Measurements from ENCODE around the gene CD19.

CD19 gene

DNA sequence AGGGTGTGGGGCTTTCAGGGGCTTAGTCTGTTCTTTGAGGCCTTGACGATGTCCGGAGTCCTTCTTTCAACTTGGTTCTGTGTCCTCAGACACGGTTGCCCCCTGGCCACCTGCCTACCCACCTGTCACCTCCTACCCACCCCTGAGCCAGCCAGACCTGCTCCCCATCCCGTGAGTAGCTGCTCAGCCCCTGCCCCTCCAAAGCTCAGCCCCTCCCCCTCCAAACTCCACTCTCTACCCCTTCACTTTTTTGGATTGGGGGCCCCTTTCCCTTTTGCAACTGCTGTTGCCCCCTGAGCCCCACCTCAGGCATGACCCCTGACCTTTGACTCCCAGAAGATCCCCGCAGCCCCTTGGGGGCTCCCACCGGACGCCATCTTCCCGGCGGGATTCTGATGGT lies 54.3 kb downstream of the CD19 start:
- TF ChIP-seq, protein P1, sequence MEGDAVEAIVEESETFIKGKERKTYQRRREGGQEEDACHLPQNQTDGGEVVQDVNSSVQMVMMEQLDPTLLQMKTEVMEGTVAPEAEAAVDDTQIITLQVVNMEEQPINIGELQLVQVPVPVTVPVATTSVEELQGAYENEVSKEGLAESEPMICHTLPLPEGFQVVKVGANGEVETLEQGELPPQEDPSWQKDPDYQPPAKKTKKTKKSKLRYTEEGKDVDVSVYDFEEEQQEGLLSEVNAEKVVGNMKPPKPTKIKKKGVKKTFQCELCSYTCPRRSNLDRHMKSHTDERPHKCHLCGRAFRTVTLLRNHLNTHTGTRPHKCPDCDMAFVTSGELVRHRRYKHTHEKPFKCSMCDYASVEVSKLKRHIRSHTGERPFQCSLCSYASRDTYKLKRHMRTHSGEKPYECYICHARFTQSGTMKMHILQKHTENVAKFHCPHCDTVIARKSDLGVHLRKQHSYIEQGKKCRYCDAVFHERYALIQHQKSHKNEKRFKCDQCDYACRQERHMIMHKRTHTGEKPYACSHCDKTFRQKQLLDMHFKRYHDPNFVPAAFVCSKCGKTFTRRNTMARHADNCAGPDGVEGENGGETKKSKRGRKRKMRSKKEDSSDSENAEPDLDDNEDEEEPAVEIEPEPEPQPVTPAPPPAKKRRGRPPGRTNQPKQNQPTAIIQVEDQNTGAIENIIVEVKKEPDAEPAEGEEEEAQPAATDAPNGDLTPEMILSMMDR (IDR thresholded peaks at IDR 0.05; ENCODE audit: insufficient read depth, low read depth, low read length, missing control alignments): no peak
- H3K4me3 ChIP-seq (ENCODE audit: low read length): no peak overlapping the region
- DNase-seq (ENCODE audit: low read depth): no peak

DNA sequence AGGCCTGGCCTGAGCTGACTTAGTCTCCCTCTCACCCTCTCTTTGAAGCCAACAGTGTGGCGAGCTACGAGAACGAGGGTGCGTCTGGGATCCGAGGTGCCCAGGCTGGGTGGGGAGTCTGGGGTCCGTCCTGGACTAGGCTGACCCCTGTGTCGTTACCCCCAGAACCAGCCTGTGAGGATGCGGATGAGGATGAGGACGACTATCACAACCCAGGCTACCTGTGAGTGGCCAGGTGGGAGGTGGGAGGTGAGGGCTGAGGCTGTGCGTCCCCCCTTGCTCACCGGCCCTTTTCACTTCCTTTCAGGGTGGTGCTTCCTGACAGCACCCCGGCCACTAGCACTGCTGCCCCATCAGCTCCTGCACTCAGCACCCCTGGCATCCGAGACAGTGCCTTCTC lies 54.7 kb downstream of the CD19 start:
- H3K4me3 ChIP-seq (ENCODE audit: low read length): no peak overlapping the region
- TF ChIP-seq, protein P1 (IDR thresholded peaks at IDR 0.05; ENCODE audit: insufficient read depth, low read depth, low read length, missing control alignments): no peak
- no peak for DNase-seq (ENCODE audit: low read depth)

DNA sequence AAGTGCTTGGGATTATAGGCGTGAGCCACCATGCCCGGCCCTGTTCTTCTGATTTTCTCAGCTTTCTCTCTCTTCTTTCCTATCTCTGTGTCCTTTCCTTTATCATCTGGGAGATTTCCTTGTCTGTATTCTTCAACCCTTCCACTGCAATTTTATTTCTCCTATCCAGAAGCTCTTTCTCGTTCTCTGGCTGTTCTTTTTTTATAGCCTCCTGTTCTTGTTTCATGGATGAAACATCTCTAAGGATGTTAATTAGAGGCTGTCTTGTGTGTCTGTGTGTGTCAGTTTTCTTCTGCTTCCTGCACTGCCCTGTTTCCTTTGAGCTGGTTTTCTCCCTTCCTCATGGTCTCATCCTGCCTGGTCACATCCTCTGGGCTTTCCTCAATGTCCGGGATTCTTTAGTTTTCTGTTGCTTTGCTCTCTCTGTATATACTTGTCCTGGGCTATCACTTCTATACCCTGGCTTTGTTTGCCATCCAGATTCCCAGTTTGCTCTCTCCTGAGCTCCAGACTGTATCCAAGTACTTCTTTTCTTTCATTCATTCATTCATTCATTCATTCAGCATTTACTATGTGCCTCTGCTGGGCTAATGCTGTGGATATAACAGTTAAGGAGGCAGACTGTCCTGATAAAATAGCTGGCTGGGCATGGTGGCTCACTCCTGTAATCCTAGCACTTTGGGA lies 55.5 kb downstream of the CD19 start:
- TF ChIP-seq, protein P1 (IDR thresholded peaks at IDR 0.05; ENCODE audit: insufficient read depth, low read depth, low read length, missing control alignments): no peak
- DNase-seq (ENCODE audit: low read depth): no peak
- H3K4me3 ChIP-seq (ENCODE audit: low read length): no peak overlapping the region
